ENCODE data around the gene COL6A2. TPM values are rescaled to one million over a fixed set of nuclear protein-coding genes. Genes with fewer than 3 reads are reported as not detected.

COL6A2 gene
- total and polyA plus RNA-seq, 2 of the 13 experiments (the other 11 are each of a cell fraction or from before 2014, with no cell fraction given): 0.07 to 0.41 TPM

DNA sequence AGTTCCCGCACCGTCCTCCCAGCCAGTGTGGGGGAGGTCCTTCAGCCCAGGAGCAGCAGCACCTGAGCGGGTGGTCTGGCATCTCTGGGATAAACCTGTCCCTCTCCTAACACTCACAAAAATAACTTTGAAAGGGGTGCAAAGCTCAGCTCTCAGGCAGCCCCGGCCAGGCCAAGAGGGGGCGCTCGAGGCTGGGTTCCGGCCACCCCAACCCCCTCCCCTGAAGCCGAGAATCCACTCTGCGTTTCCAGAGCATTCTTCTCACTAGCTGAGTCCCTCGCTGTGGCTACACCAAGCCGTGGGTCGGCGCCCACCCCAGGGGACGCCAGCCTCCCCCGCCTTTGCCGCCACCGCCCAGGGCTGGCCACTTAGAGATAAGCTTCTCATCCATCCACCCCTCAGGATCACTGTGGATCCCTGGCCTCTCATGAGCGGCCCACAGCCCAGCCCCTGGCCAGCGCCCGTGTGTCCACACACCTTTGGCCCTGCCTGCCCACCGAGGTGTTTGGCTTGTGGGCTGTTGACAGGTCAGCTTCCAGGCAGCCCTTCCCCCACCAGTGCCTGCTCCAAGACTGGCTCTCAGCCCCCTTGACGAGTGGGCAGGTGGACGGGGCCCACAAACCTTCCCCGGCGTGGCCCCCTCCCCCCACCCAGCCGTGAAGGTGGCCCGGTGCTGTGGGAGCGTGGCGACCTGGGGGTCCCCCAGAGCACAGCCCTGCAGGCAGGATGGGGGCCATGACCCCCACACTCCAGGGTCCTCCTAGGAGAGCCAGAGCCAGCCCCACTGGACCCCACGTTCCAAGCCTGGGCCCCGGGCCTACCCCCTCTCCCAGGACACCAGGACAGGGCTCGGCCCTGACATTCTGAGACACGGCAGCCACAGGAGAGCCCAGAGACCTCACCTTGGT, 55.6 kb downstream of the COL6A2 start (continued):
- TF ChIP-seq ZNF124 (CRISPR knock-in tag; IDR thresholded peaks at IDR 0.05): no peak
- TF ChIP-seq DNMT1 (CRISPR knock-in tag; IDR thresholded peaks at IDR 0.05): no peak
- TF ChIP-seq ONECUT2 (CRISPR knock-in tag; IDR thresholded peaks at IDR 0.05): no peak
- no peak for TF ChIP-seq ZNF883 (CRISPR knock-in tag; IDR thresholded peaks at IDR 0.05; ENCODE audit: not compliant biosample characterization)
- peak; percentile 44; the same call in 1 of the 2 replicates for TF ChIP-seq SOX13 (IDR thresholded peaks at IDR 0.05)
- TF ChIP-seq SOX13 (CRISPR knock-in tag; conservative IDR thresholded peaks at IDR 0.05 in 1 of 2, IDR thresholded peaks at IDR 0.05 in 1 of 2): peak in 1 of 2 experiments; percentile 21; a peak in 2 of 4 replicates
- TF ChIP-seq POLR2AphosphoS2 (IDR thresholded peaks at IDR 0.05; ENCODE audit: low read depth, low read length): no peak
- TF ChIP-seq ZNF329 (CRISPR knock-in tag; IDR thresholded peaks at IDR 0.05; ENCODE audit: low read depth): no peak
- TF ChIP-seq ETV6 (CRISPR knock-in tag; conservative IDR thresholded peaks at IDR 0.05): no peak
- peak; percentile 85 for TF ChIP-seq XRCC5 (optimal IDR thresholded peaks at IDR 0.05; ENCODE audit: low read length)
- no peak; the same call in 1 of the 2 replicates for TF ChIP-seq ATF7-NPFF (CRISPR knock-in tag; IDR thresholded peaks at IDR 0.05; ENCODE audit: low read depth)
- TF ChIP-seq, protein P1, sequence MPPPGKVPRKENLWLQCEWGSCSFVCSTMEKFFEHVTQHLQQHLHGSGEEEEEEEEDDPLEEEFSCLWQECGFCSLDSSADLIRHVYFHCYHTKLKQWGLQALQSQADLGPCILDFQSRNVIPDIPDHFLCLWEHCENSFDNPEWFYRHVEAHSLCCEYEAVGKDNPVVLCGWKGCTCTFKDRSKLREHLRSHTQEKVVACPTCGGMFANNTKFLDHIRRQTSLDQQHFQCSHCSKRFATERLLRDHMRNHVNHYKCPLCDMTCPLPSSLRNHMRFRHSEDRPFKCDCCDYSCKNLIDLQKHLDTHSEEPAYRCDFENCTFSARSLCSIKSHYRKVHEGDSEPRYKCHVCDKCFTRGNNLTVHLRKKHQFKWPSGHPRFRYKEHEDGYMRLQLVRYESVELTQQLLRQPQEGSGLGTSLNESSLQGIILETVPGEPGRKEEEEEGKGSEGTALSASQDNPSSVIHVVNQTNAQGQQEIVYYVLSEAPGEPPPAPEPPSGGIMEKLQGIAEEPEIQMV (CRISPR knock-in tag; IDR thresholded peaks at IDR 0.05; ENCODE audit: low read depth): no peak
- TF ChIP-seq MXI1 (IDR thresholded peaks at IDR 0.05; ENCODE audit: borderline replicate concordance, low read depth, low read length): no peak
- TF ChIP-seq, protein P2, sequence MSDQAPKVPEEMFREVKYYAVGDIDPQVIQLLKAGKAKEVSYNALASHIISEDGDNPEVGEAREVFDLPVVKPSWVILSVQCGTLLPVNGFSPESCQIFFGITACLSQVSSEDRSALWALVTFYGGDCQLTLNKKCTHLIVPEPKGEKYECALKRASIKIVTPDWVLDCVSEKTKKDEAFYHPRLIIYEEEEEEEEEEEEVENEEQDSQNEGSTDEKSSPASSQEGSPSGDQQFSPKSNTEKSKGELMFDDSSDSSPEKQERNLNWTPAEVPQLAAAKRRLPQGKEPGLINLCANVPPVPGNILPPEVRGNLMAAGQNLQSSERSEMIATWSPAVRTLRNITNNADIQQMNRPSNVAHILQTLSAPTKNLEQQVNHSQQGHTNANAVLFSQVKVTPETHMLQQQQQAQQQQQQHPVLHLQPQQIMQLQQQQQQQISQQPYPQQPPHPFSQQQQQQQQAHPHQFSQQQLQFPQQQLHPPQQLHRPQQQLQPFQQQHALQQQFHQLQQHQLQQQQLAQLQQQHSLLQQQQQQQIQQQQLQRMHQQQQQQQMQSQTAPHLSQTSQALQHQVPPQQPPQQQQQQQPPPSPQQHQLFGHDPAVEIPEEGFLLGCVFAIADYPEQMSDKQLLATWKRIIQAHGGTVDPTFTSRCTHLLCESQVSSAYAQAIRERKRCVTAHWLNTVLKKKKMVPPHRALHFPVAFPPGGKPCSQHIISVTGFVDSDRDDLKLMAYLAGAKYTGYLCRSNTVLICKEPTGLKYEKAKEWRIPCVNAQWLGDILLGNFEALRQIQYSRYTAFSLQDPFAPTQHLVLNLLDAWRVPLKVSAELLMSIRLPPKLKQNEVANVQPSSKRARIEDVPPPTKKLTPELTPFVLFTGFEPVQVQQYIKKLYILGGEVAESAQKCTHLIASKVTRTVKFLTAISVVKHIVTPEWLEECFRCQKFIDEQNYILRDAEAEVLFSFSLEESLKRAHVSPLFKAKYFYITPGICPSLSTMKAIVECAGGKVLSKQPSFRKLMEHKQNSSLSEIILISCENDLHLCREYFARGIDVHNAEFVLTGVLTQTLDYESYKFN (CRISPR knock-in tag; conservative IDR thresholded peaks at IDR 0.05): peak; percentile 83
- TF ChIP-seq ZNF543 (CRISPR knock-in tag; IDR thresholded peaks at IDR 0.05): no peak
- no peak for TF ChIP-seq ZNF550 (CRISPR knock-in tag; IDR thresholded peaks at IDR 0.05; ENCODE audit: borderline replicate concordance)
- TF ChIP-seq RFXAP (CRISPR knock-in tag; IDR thresholded peaks at IDR 0.05; ENCODE audit: borderline replicate concordance): peak; percentile 42; the same call in 1 of the 2 replicates
- no peak for TF ChIP-seq SMAD1 (CRISPR knock-in tag; IDR thresholded peaks at IDR 0.05; ENCODE audit: borderline replicate concordance, low read depth)
- peak; percentile 53; the same call in 1 of the 2 replicates for TF ChIP-seq HOXA3 (CRISPR knock-in tag; IDR thresholded peaks at IDR 0.05)
- peak; percentile 66 for TF ChIP-seq GATAD2A (CRISPR knock-in tag; IDR thresholded peaks at IDR 0.05)
- TF ChIP-seq TBP (CRISPR knock-in tag; IDR thresholded peaks at IDR 0.05): no peak
- TF ChIP-seq SMARCE1 (IDR thresholded peaks at IDR 0.05; ENCODE audit: borderline replicate concordance): no peak
- no peak for TF ChIP-seq MIXL1 (CRISPR knock-in tag; IDR thresholded peaks at IDR 0.05)
- TF ChIP-seq ZNF724P (CRISPR knock-in tag; IDR thresholded peaks at IDR 0.05; ENCODE audit: borderline replicate concordance): no peak; the same call in 1 of the 2 replicates
- TF ChIP-seq ZNF598 (CRISPR knock-in tag; IDR thresholded peaks at IDR 0.05; ENCODE audit: borderline replicate concordance): peak; percentile 35; the same call in 1 of the 2 replicates
- TF ChIP-seq PITX1 (CRISPR knock-in tag; IDR thresholded peaks at IDR 0.05): peak; percentile 53; the same call in 1 of the 2 replicates
- TF ChIP-seq ADNP (CRISPR knock-in tag; IDR thresholded peaks at IDR 0.05): no peak
